Gastrocnemius medialis (tissue), 4 donors: Measurements from ENCODE around the gene CARD9. TPM values are rescaled to one million over a fixed set of nuclear protein-coding genes. Genes with fewer than 3 reads are reported as not detected.

ENCODE experiments used
- ATAC-seq, 2 donors: fragments of 150-250 bp; one replicate each; pipeline ENCODE4 v1.9.1; 2016
- DNase-seq, 2 donors: peaks; one replicate each; pipeline ENCODE4 v3.0.0-alpha.2; 2019
- H3K27ac ChIP-seq, 4 donors: fragments of 200-600 bp; sonication (generic); 1 replicate in 1 of 4; 2 replicates in 3 of 4; pipeline ENCODE4 v1.5.1; 2016 to 2018; ENCODE audit warnings: mild to moderate bottlenecking in 2 of 4, moderate library complexity in 1 of 4
- H3K27me3 ChIP-seq, 3 donors: fragments of 200-600 bp; sonication (generic) in 2 of 3; 1 replicate in 1 of 3; 2 replicates in 2 of 3; pipeline versions ENCODE4 v1.5.1 to v1.6.0; 2016 to 2019; ENCODE audit warnings: mild to moderate bottlenecking in 1 of 3, moderate library complexity in 1 of 3
- H3K36me3 ChIP-seq, 2 donors: fragments of 200-600 bp; sonication (generic) in 1 of 2; one replicate each; pipeline ENCODE4 v1.5.1; 2017 to 2018
- H3K4me1 ChIP-seq, 2 donors: fragments of 200-600 bp; sonication (generic) in 1 of 2; one replicate each; pipeline ENCODE4 v1.5.1; 2016 to 2017; ENCODE audit warnings: mild to moderate bottlenecking in 2 of 2
- H3K4me3 ChIP-seq, 4 donors: fragments of 200-600 bp; sonication (generic) in 3 of 4; 1 replicate in 1 of 4; 2 replicates in 3 of 4; pipeline ENCODE4 v1.5.1; 2016 to 2019; ENCODE audit warnings: mild to moderate bottlenecking in 2 of 4
- H3K9me3 ChIP-seq, 3 donors: fragments of 200-600 bp; sonication (generic) in 2 of 3; 1 replicate in 1 of 3; 2 replicates in 2 of 3; pipeline ENCODE4 v1.5.1; 2016 to 2019
- POLR2A ChIP-seq, 2 donors: fragments of 450-650 bp; IDR thresholded peaks; one replicate each; pipeline ENCODE4 v1.6.1; 2017; ENCODE audit warnings: antibody characterized with exemption in 2 of 2, mild to moderate bottlenecking in 2 of 2, moderate library complexity in 2 of 2
- in situ Hi-C, 4 donors: fragments of 200-750 bp; cut with MboI; loops; one replicate each; pipeline versions ENCODE4 v1.15.0 to v1.8.0; 2017; ENCODE audit warnings: low sequenced_read_pairs in 4 of 4
- intact Hi-C: fragments of 100-400 bp; cut with DNase I; formaldehyde crosslinking; loops from one replicate; pipeline ENCODE4 v1.15.1; 2023; ENCODE audit warnings: low total_unique reads
- total RNA-seq, 4 donors: library from RNA; depleted of rRNA; stranded (reverse); fragments of >200 nt; gene quantifications; one replicate each; pipeline versions ENCODE4 v1.1.0 to v1.2.3, GENCODE V29; 2016
- TF ChIP-seq, protein P1 (sequence below), 5 experiments: fragments of 450-650 bp in 3 of 5; fragments of 200-600 bp in 2 of 5; sonication (generic) in 2 of 5; IDR thresholded peaks in 4 of 5; conservative IDR thresholded peaks in 1 of 5; 1 replicate in 4 of 5; 2 replicates in 1 of 5; pipeline ENCODE4 v1.5.1; 2016 to 2019; ENCODE audit warnings: antibody characterized with exemption in 5 of 5, mild to moderate bottlenecking in 3 of 5, moderate library complexity in 3 of 5

The CARD9 gene
- total RNA-seq, 4 donors from 2014 or later = 0.34 to 1.2 (median 0.69) TPM

DNA sequence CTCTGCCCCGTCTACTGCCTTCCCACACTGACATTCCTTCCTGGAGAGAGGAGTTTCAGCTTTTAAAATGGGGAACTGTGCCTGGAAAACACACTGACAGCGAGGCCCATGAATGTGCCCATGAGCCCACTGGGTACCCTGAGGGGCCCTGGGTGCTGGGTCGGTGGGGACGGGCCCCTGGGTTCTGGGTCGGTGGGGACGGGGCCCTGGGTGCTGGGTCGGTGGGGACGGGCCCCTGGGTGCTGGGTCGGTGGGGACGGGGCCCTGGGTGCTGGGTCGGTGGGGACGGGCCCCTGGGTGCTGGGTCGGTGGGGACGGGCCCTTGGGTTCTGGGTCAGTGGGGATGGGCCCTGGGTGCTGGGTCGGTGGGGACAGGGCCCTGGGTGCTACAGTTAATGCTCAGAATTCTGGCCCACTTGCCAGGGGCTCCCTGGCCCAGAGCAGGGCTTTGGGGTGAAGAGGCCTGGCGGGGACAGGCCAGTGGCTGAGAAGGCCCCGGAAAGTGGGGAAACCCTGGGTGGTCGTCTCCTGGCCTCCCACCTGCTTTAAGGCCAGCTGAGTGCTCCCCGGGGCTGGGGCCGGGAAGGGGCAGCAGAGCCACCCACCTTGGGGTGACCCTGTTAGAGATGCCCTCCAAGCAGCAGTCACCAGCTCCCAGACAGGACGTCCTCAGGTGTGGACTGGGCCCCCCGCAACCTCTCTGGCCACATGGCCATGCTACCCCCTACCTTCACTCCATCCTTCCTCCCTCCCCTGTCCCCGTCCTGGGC lies 43.6 kb downstream of the CARD9 start:
- Histone ChIP-seq H3K4me1 (peaks cover 0 to 11% of the 10 kb centered on the region in 2 donors), H3K27ac (no peak overlapping the region), H3K27me3 (peaks cover 4 to 24% (median 16%) of the 10 kb centered on the region in 3 donors), H3K9me3 (no peaks in the 10 kb centered on the region), H3K4me3 (no peak overlapping the region), H3K36me3 (no peaks in the 10 kb centered on the region)
- in situ Hi-C loops = no loop called here
- DNase-seq (no peak), ATAC-seq (no peak)
- no peak for TF ChIP-seq POLR2A (IDR thresholded peaks at IDR 0.05)
- TF ChIP-seq, protein P1, sequence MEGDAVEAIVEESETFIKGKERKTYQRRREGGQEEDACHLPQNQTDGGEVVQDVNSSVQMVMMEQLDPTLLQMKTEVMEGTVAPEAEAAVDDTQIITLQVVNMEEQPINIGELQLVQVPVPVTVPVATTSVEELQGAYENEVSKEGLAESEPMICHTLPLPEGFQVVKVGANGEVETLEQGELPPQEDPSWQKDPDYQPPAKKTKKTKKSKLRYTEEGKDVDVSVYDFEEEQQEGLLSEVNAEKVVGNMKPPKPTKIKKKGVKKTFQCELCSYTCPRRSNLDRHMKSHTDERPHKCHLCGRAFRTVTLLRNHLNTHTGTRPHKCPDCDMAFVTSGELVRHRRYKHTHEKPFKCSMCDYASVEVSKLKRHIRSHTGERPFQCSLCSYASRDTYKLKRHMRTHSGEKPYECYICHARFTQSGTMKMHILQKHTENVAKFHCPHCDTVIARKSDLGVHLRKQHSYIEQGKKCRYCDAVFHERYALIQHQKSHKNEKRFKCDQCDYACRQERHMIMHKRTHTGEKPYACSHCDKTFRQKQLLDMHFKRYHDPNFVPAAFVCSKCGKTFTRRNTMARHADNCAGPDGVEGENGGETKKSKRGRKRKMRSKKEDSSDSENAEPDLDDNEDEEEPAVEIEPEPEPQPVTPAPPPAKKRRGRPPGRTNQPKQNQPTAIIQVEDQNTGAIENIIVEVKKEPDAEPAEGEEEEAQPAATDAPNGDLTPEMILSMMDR (IDR thresholded peaks at IDR 0.05 in 4 of 5, conservative IDR thresholded peaks at IDR 0.05 in 1 of 5) = no peak
- intact Hi-C loops = no loop called here

DNA sequence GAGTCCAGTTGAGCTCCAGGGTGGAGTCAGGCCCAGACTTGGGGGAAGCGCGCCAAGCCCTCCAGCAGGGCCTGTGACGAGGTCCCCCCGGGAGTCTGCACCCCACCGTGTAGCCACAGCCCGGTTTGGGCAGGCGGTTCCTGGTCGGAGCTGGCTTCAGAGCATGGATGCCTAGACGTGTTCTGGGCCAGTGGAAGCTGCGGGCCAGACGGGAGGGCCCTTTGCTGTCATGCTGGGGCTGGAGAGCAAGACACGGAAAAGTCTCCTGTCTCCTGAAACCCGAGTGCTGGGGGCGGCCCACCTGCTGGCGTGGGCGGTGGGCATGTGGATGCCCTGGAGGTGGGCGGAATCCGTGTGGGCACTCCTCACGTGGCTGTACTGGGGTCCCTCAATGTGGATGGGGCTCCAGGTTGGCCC lies 44.2 kb downstream of the CARD9 start:
- Histone ChIP-seq H3K36me3 (no peaks in the 10 kb centered on the region), H3K4me3 (no peak overlapping the region), H3K27me3 (peaks cover 4 to 24% (median 16%) of the 10 kb centered on the region in 3 donors), H3K9me3 (no peaks in the 10 kb centered on the region), H3K4me1 (peaks cover 0 to 11% of the 10 kb centered on the region in 2 donors), H3K27ac (no peak overlapping the region)
- ATAC-seq (no peak), DNase-seq (no peak)
- TF ChIP-seq, protein P1 (IDR thresholded peaks at IDR 0.05 in 4 of 5, conservative IDR thresholded peaks at IDR 0.05 in 1 of 5) = no peak
- TF ChIP-seq POLR2A (IDR thresholded peaks at IDR 0.05) = no peak
- in situ Hi-C loops = no loop called here
- intact Hi-C loops = no loop called here

DNA sequence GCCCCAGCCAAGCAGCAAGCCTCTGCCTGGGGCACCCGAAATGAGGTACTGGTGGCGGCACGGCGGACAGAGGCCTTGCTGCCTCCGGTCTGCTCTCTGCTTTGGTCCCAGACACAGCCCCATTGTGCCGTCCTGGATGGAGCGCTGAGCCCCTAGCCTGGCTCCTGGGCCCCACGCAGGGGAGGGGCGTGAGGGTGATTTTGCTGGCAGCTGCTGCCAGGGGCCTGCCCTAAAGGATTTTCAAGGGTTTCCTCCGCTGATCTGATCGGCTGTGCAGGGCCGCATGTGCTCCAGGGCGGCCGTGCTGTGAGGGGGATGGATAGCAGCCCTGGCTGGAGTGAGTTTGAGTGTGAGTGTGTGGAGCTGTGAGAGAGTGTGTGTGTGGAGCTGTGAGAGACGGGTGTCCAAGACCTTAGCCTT lies 44.8 kb downstream of the CARD9 start:
- DNase-seq (no peak), ATAC-seq (no peak)
- intact Hi-C loops = no loop called here
- in situ Hi-C loops = no loop called here
- Histone ChIP-seq H3K27me3 (peaks cover 5 to 24% (median 16%) of the 10 kb centered on the region in 3 donors), H3K27ac (no peak overlapping the region), H3K4me1 (peaks cover 0 to 11% of the 10 kb centered on the region in 2 donors), H3K4me3 (peak overlapping the region in 3 of 4 donors; percentile 46 to 57 (median 53)), H3K36me3 (no peaks in the 10 kb centered on the region), H3K9me3 (no peaks in the 10 kb centered on the region)
- TF ChIP-seq, protein P1 (IDR thresholded peaks at IDR 0.05 in 4 of 5, conservative IDR thresholded peaks at IDR 0.05 in 1 of 5) = no peak
- no peak for TF ChIP-seq POLR2A (IDR thresholded peaks at IDR 0.05)

DNA sequence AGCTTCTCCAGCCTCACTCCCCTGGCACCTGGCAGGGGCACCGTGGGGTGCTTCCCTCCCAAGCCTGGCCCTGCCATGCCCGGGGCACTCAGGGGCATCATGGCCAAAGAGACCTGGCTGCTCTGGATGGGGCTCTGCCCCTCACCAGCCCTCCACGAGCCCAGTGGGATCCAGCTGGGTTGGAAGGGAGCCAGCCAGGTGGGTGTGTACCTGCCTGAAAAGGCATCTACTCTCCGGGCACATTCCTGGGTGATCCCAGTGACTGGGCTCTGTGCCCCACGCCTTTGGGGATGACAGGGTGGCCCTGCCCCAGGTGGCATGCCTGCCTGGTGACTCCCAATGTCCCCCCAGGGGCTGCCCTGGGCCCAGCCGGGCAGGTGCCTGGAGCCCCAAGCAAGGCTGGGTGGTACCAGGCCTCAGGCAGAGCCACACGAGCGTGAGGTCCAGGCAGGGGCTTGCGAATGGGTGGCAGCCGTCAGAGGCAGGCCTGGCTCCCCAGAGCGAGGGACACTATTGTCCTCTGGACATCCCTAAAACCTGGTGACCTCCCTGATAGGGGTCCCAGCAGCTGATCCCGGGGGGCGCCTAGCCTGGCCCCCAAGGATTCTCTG lies 45.4 kb downstream of the CARD9 start:
- H3K36me3 ChIP-seq = no peaks in the 10 kb centered on the region
- peaks cover 6 to 24% (median 16%) of the 10 kb centered on the region in 3 donors for H3K27me3 ChIP-seq
- H3K9me3 ChIP-seq = no peaks in the 10 kb centered on the region
- no peak for DNase-seq
- intact Hi-C loops = no loop called here
- peak overlapping the region in 2 of 4 donors; percentile 22 to 44 for H3K27ac ChIP-seq
- in situ Hi-C loops = no loop called here
- H3K4me3 ChIP-seq = peak overlapping the region; percentile 46 to 57 (median 52)
- peak in 1 of 2 donors; percentile 14 for ATAC-seq
- peaks cover 0 to 11% of the 10 kb centered on the region in 2 donors for H3K4me1 ChIP-seq
- no peak for TF ChIP-seq POLR2A (IDR thresholded peaks at IDR 0.05)
- TF ChIP-seq, protein P1 (IDR thresholded peaks at IDR 0.05 in 4 of 5, conservative IDR thresholded peaks at IDR 0.05 in 1 of 5) = no peak
